AG10803 (cell line): Measurements from ENCODE around the gene ZFR.

ENCODE experiments used
- DNase-seq: peaks from one replicate; pipeline ENCODE4 v3.0.0; 2010; ENCODE audit warnings: low read depth
- H3K4me3 ChIP-seq: 2 replicates; pipeline ENCODE4 v1.5.1; 2011; ENCODE audit warnings: mild to moderate bottlenecking, low read length, control low read depth
- CTCF ChIP-seq: conservative IDR thresholded peaks from 2 replicates; pipeline ENCODE4 v1.5.1; 2011; ENCODE audit warnings: mild to moderate bottlenecking, low read length, control low read depth, inconsistent platforms

ZFR gene

GRCh38 chr5:32331217-32331934, 113.2 kb downstream of the ZFR start:
- no peak for TF ChIP-seq CTCF
- no peak for DNase-seq
- no peak overlapping the region for H3K4me3 ChIP-seq

GRCh38 chr5:32330126-32330971, 114.2 kb downstream of the ZFR start:
- TF ChIP-seq CTCF = no peak
- H3K4me3 ChIP-seq = no peak overlapping the region
- DNase-seq = no peak

DNA sequence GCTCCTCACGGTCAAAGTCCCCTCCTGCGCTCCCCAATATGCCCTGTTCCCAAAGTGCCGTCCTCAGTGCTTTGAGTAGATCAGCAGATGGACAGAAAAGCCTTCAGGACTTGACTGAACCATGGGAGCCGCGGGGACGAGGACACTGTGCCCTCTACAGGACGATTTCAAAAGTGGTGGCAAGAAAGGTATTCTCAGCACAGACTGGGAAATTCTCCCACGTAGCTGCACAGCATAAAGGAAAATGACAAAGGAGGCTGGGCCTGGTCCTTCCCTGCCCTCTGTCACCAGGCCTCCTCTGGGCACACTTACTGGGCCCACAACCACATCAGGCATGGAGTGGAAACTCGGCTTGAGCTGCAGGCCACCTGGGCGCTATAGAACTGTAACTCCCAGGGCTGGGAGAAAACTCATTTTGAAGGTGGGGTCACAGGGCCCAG, 115.1 kb downstream of the ZFR start:
- DNase-seq = peak; percentile 63
- TF ChIP-seq CTCF = peak; percentile 83
- no peak overlapping the region for H3K4me3 ChIP-seq

- no peak overlapping the region for H3K4me3 ChIP-seq
- TF ChIP-seq CTCF = no peak
- no peak for DNase-seq
These were observed 118.2 kb downstream of the ZFR start for GRCh38 chr5:32326216-32326772.

DNA sequence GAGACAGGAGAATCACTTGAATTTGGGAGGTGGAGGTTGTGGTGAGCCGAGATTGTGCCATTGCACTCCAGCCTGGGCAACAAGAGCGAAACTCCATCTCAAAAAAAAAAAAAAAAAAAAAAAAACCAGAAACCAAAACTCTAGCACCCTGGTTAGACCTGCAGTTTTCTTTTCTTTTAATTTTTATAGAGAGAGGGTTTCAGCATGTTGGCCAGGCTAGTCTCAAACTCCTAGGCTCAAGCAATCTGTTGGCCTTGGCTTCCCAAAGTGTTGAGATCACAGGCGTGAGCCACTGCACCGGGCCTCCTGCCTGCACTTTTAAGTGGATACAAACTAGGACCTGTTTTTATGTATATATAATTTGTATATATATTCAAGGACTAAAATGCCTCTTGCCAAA, 118.9 kb downstream of the ZFR start:
- no peak for DNase-seq
- no peak overlapping the region for H3K4me3 ChIP-seq
- no peak for TF ChIP-seq CTCF

DNA sequence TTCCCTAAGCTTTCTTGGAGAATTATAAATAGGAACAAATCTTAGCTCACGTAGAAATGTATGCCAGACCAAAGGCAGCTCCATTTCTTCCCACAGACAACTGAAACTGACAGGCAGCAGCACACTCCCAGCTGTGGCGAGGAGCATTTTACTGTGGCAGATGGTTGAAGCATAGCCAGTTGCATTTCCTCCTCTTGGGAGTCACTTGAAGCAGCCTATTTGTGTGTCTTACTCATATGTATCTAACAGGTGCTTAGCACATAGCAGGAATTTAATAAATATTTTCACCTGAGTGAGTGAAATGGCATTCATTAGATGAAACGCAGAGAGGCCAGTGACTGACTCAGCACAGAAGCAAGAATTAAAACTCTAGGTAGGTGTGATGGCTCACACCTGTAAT, 119.5 kb downstream of the ZFR start:
- no peak overlapping the region for H3K4me3 ChIP-seq
- TF ChIP-seq CTCF = no peak
- DNase-seq = peak; percentile 60
